K562 (cell line): Measurements from ENCODE around the gene TXNIP. TPM values are rescaled to one million over a fixed set of nuclear protein-coding genes. Genes with fewer than 3 reads are reported as not detected.

ENCODE experiments used
- ATAC-seq: fragments of 200-7000 bp; cut with Tn5 transposase; 3 replicates; pipeline ENCODE4 v1.9.1; 2020; ENCODE audit warnings: moderate library complexity
- BruUV-seq: library from RNA; stranded (reverse); fragments of 400-500 nt; replicated peaks from 2 replicates; lab custom pipeline; 2021; lab: Mats Ljungman, UMichigan
- CTCF ChIA-PET: fragments of 300-600 bp; formaldehyde crosslinking; extraction: SDS; loops from one replicate; lab custom pipeline; 2021; ENCODE audit warnings: low intra/inter-chr PET ratio; lab: Yijun Ruan, JAX
- POLR2A ChIA-PET: fragments of 300-600, 350-650 bp; sonication (Branson Sonifier 250); formaldehyde crosslinking; extraction: SDS; loops from one replicate; lab custom pipeline; 2021; ENCODE audit warnings: antibody characterized with exemption, inconsistent platforms; lab: Yijun Ruan, JAX
- DNase-seq, 4 experiments: peaks; one replicate each; pipeline versions ENCODE4 v3.0.0 to v3.0.0-alpha.2; 2011 to 2018; ENCODE audit warnings: low spot score in 3 of 4, mixed read lengths in 3 of 4; ENCODE audit errors: extremely low read depth in 1 of 4
- FAIRE-seq: peaks from 2 replicates; lab custom pipeline; 2011; peaks lifted over from hg19 to GRCh38; lab: Jason Lieb, UNC
- H2AFZ ChIP-seq: 2 replicates; pipeline ENCODE4 v1.6.0; 2011; ENCODE audit warnings: low read depth, low read length, control low read depth, inconsistent platforms
- H3K27ac ChIP-seq: fragments of 200-600 bp; 3 replicates; pipeline ENCODE4 v1.8.0; 2011; ENCODE audit warnings: low read depth, mild to moderate bottlenecking, control low read depth, inconsistent platforms, low read length, moderate library complexity, mixed read lengths; ENCODE audit errors: extremely low read depth
- H3K27me3 ChIP-seq, 2 experiments: fragments of 300-600 bp in 1 of 2; 2 replicates in 1 of 2; 3 replicates in 1 of 2; pipeline versions ENCODE4 v1.6.0 to v1.8.0; 2011; ENCODE audit warnings: inconsistent platforms in 2 of 2, low read length in 2 of 2, mild to moderate bottlenecking in 1 of 2, mixed read lengths in 1 of 2, moderate library complexity in 1 of 2; ENCODE audit not compliant: control insufficient read depth in 2 of 2, insufficient read depth in 2 of 2
- H3K36me3 ChIP-seq: fragments of 300-600 bp; 3 replicates; pipeline ENCODE4 v1.8.0; 2011; ENCODE audit warnings: mild to moderate bottlenecking, low read length, inconsistent platforms; ENCODE audit not compliant: control insufficient read depth, insufficient read depth
- H3K4me1 ChIP-seq, 2 experiments: fragments of 200-600 bp in 1 of 2; replicated peaks in 1 of 2; 2 replicates in 1 of 2; 3 replicates in 1 of 2; pipeline versions ENCODE4 v1.5.1 to v1.8.0; 2011; ENCODE audit warnings: inconsistent platforms in 2 of 2, low read length in 2 of 2, mild to moderate bottlenecking in 1 of 2, mixed read lengths in 1 of 2, moderate library complexity in 1 of 2; ENCODE audit not compliant: control insufficient read depth in 2 of 2, insufficient read depth in 2 of 2
- H3K4me2 ChIP-seq: 2 replicates; pipeline ENCODE4 v1.6.1; 2011; ENCODE audit warnings: low read length, control low read depth, inconsistent platforms, mixed read lengths; ENCODE audit not compliant: insufficient read depth
- H3K4me3 ChIP-seq: fragments of 200-600 bp; sonication (generic), shearing (Covaris generic); 2 replicates; pipeline ENCODE4 v1.5.1; 2016; ENCODE audit warnings: control low read depth, inconsistent platforms
- H3K79me2 ChIP-seq: fragments of 200-600 bp; 3 replicates; pipeline ENCODE4 v1.8.0; 2011; ENCODE audit warnings: low read length, inconsistent platforms; ENCODE audit not compliant: control insufficient read depth, insufficient read depth
- H3K9ac ChIP-seq, 2 experiments: 2 replicates each; pipeline versions ENCODE4 v1.6.0 to v1.6.1; 2011; ENCODE audit warnings: low read depth in 2 of 2, low read length in 2 of 2, control low read depth in 1 of 2, inconsistent platforms in 1 of 2, mild to moderate bottlenecking in 1 of 2, mixed read lengths in 1 of 2; ENCODE audit not compliant: insufficient read depth in 1 of 2
- H3K9me1 ChIP-seq: one replicate; pipeline ENCODE4 v1.6.0; 2011; ENCODE audit warnings: inconsistent platforms, mild to moderate bottlenecking, low read length, moderate library complexity; ENCODE audit not compliant: control insufficient read depth, insufficient read depth
- H3K9me3 ChIP-seq: replicated peaks from 2 replicates; pipeline ENCODE4 v1.5.1; 2011; ENCODE audit warnings: low read depth, low read length, inconsistent platforms; ENCODE audit not compliant: control insufficient read depth, insufficient read depth
- H4K20me1 ChIP-seq: replicated peaks from 2 replicates; pipeline ENCODE4 v1.6.1; 2011; ENCODE audit warnings: low read length, inconsistent platforms, mixed read lengths; ENCODE audit not compliant: control insufficient read depth, insufficient read depth
- CREM ChIP-seq: IDR thresholded peaks from 2 replicates; pipeline ENCODE4 v1.6.1; 2014; ENCODE audit warnings: antibody characterized with exemption, low read depth
- MAZ ChIP-seq, 2 experiments: fragments of 450-650 bp in 1 of 2; sonication (generic) in 1 of 2; formaldehyde crosslinking; IDR thresholded peaks in 1 of 2; conservative IDR thresholded peaks in 1 of 2; 2 replicates each; pipeline versions ENCODE4 v1.4.0 to v1.5.0; 2020; ENCODE audit warnings: mild to moderate bottlenecking in 1 of 2, missing genetic modification reagents in 1 of 2
- PHB2 ChIP-seq: fragments of 450-650 bp; IDR thresholded peaks from 2 replicates; pipeline ENCODE4 v1.6.1; 2017; ENCODE audit warnings: low read depth
- PHF20 ChIP-seq: fragments of 450-650 bp; IDR thresholded peaks from 2 replicates; pipeline ENCODE4 v1.6.1; 2018; ENCODE audit not compliant: partially characterized antibody
- ZNF133 ChIP-seq: fragments of 250-450 bp; sonication (Bioruptor Pico); IDR thresholded peaks from 2 replicates; pipeline ENCODE4 v1.4.0; 2020; ENCODE audit warnings: mild to moderate bottlenecking
- ZNF77 ChIP-seq: fragments of 250-450 bp; sonication (Bioruptor Pico); IDR thresholded peaks from 2 replicates; pipeline ENCODE4 v1.5.0; 2020
- in situ Hi-C: fragments of 300-500 bp; cut with MboI; formaldehyde crosslinking; loops from 4 replicates; pipeline ENCODE4 v1.15.0; 2018; ENCODE audit warnings: inconsistent platforms, mixed read lengths
- intact Hi-C: fragments of 100-400 bp; cut with micrococcal nuclease; formaldehyde crosslinking; loops from 2 replicates; pipeline ENCODE4 v1.14.2; 2022
- polyA plus RNA-seq, 8 experiments: library from polyadenylated mRNA; depleted of rRNA in 4 of 8; stranded (reverse) in 5 of 8; unstranded in 3 of 8; fragments of >200 nt; fragmentation: Nextera tagmentation in 2 of 8; fragmentation: Illumina TruSeq in 1 of 8; extraction: Ambion mirVana in 2 of 8; extraction: Trizol in 1 of 8; gene quantifications; 2 replicates each; pipeline versions ENCODE4 v1.2.1 to v1.2.3, GENCODE V29; 2011 to 2014; ENCODE audit warnings: inconsistent platforms in 1 of 8, missing spikeins in 1 of 8
- total RNA-seq, 7 experiments: library from RNA; depleted of rRNA in 6 of 7; stranded (reverse); fragments of >200 nt in 6 of 7; fragmentation: Illumina TruSeq in 2 of 7; extraction: Trizol in 2 of 7; gene quantifications; 2 replicates each; pipeline versions ENCODE4 v1.2.1 to v1.2.3, GENCODE V29; 2011 to 2021; ENCODE audit warnings: low replicate concordance in 1 of 7
- TF ChIP-seq, protein P1 (sequence below): fragments of 450-650 bp; IDR thresholded peaks from 2 replicates; pipeline ENCODE4 v1.6.1; 2017; ENCODE audit warnings: antibody characterized with exemption, mild to moderate bottlenecking

The TXNIP gene
- total and polyA plus RNA-seq, 9 of the 15 experiments (the other 6 are each of a cell fraction or from before 2014, with no cell fraction given): 120 to 499 (median 257) TPM

DNA sequence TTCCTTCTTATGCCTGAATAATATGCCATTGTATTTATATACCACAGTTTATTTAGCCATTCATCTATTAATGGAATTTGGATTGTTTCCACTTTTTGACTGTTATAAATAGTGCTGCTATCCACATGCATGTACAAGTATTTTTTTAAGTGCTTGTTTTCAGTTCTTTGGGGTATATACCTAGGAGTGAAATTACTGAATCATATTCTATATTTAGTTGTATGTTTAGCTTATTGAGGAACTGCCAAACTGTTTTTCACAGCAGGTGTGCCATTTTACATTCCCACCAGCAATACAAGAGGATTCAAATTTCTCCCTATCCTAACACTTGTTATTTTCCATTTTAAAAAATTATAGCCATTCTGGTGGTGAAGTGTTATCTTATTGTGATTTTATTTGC lies 32.7 kb upstream of the TXNIP start:
- H3K79me2 ChIP-seq: no peaks in the 10 kb centered on the region
- no peak overlapping the region for H2AFZ ChIP-seq
- in situ Hi-C loops: loop anchor here (25.0 kb wide), 2 partner anchors 283 to 692 kb away; no protein-coding TSS in a partner anchor
- TF ChIP-seq ZNF133 (CRISPR knock-in tag) (no peak), PHF20 (no peak), ZNF77 (CRISPR knock-in tag) (no peak), MAZ (CRISPR knock-in tag; conservative IDR thresholded peaks at IDR 0.05 in 1 of 2, IDR thresholded peaks at IDR 0.05 in 1 of 2) (no peak), PHB2 (no peak), CREM (no peak)
- TF ChIP-seq, protein P1, sequence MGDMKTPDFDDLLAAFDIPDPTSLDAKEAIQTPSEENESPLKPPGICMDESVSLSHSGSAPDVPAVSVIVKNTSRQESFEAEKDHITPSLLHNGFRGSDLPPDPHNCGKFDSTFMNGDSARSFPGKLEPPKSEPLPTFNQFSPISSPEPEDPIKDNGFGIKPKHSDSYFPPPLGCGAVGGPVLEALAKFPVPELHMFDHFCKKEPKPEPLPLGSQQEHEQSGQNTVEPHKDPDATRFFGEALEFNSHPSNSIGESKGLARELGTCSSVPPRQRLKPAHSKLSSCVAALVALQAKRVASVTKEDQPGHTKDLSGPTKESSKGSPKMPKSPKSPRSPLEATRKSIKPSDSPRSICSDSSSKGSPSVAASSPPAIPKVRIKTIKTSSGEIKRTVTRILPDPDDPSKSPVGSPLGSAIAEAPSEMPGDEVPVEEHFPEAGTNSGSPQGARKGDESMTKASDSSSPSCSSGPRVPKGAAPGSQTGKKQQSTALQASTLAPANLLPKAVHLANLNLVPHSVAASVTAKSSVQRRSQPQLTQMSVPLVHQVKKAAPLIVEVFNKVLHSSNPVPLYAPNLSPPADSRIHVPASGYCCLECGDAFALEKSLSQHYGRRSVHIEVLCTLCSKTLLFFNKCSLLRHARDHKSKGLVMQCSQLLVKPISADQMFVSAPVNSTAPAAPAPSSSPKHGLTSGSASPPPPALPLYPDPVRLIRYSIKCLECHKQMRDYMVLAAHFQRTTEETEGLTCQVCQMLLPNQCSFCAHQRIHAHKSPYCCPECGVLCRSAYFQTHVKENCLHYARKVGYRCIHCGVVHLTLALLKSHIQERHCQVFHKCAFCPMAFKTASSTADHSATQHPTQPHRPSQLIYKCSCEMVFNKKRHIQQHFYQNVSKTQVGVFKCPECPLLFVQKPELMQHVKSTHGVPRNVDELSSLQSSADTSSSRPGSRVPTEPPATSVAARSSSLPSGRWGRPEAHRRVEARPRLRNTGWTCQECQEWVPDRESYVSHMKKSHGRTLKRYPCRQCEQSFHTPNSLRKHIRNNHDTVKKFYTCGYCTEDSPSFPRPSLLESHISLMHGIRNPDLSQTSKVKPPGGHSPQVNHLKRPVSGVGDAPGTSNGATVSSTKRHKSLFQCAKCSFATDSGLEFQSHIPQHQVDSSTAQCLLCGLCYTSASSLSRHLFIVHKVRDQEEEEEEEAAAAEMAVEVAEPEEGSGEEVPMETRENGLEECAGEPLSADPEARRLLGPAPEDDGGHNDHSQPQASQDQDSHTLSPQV: no peak
- no peak overlapping the region for H3K9ac ChIP-seq
- intact Hi-C loops: no loop called here
- no peaks in the 10 kb centered on the region for H3K9me3 ChIP-seq
- DNase-seq: no peak
- H3K27ac ChIP-seq: no peak overlapping the region
- POLR2A ChIA-PET: no interaction called here
- H4K20me1 ChIP-seq: no peaks in the 10 kb centered on the region
- H3K36me3 ChIP-seq: no peaks in the 10 kb centered on the region
- BruUV-seq: no TSS peak
- H3K9me1 ChIP-seq: no peaks in the 10 kb centered on the region
- CTCF ChIA-PET: no interaction called here
- H3K27me3 ChIP-seq: no peaks in the 10 kb centered on the region
- ATAC-seq: no peak
- FAIRE-seq: no peak
- H3K4me1 ChIP-seq: peaks cover 6 to 10% of the 10 kb centered on the region in 2 experiments; a peak in 3 of 5 replicates
- no peak overlapping the region for H3K4me3 ChIP-seq
- H3K4me2 ChIP-seq: no peak overlapping the region
